ENCODE results near the gene SSR2.
"Not testable (repeated sequence)": the region's sequence is repeated elsewhere in the genome, so short reads cannot be mapped to it uniquely, and the experiment has no call there.

The SSR2 gene

DNA sequence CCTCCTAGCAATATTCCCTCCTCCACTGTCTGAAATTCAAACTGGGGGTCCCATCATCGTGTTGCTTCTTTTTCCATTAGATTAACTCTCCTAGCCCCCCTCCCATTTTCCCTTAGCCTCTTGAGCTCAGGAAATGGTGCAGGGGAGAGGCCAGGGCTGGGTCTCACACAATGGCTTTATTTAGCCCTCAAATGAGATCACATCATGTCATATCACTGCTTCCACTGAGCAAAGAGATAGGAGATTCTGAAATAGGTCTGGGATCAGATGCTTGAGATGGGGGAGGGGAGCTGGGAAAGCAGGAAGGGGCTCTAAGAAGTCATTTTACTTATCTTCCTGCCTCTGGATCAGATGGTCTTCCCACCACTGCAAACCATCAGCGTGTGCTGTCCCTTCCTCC is 24.6 kb downstream of the SSR2 start:
- no peak for DNase-seq (ENCODE audit: low read depth, low spot score)
- Histone ChIP-seq H3K36me3 (ENCODE audit: insufficient read depth, low read length) (no peaks in the 10 kb centered on the region), H3K27ac (no peak overlapping the region), H3K9me3 (ENCODE audit: low read depth, low read length) (no peaks in the 10 kb centered on the region), H3K4me3 (no peak overlapping the region), H3K9ac (ENCODE audit: insufficient read length) (no peak overlapping the region)
- TF ChIP-seq POLR2AphosphoS5 (IDR thresholded peaks at IDR 0.05; ENCODE audit: borderline replicate concordance, low read depth, low read length), result no peak
- TF ChIP-seq EZH2 (IDR thresholded peaks at IDR 0.05), result no peak
- TF ChIP-seq FOXP2 (optimal IDR thresholded peaks at IDR 0.05; ENCODE audit: control extremely low read depth, extremely low read length, insufficient read depth), result no peak

DNA sequence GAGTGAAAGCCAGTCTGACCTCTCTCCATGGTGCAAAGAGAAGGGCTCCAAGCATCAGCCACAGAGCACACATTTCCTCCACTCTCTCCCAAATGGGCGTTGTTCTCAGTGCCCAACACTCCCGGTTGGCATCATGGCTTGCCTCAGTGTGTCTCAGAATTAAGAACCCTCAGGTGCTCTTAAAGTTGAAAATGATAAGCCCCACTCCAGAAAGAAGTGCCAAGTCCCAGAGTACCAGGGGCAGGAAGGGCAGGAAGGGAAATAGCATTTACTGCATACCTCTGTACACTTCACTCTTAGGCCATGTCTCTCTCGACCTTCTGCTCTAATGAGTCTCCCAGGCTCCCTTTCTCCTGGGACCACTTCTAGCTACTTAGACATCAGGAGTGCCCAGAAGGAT is 27.2 kb downstream of the SSR2 start:
- DNase-seq (ENCODE audit: low read depth, low spot score), result no peak
- Histone ChIP-seq H3K4me3 (no peak overlapping the region), H3K9ac (ENCODE audit: insufficient read length) (no peak overlapping the region), H3K36me3 (ENCODE audit: insufficient read depth, low read length) (no peaks in the 10 kb centered on the region), H3K9me3 (ENCODE audit: low read depth, low read length) (no peaks in the 10 kb centered on the region), H3K27ac (no peak overlapping the region)
- TF ChIP-seq FOXP2 (optimal IDR thresholded peaks at IDR 0.05; ENCODE audit: control extremely low read depth, extremely low read length, insufficient read depth) (no peak), POLR2AphosphoS5 (IDR thresholded peaks at IDR 0.05; ENCODE audit: borderline replicate concordance, low read depth, low read length) (no peak), EZH2 (IDR thresholded peaks at IDR 0.05) (no peak)

DNA sequence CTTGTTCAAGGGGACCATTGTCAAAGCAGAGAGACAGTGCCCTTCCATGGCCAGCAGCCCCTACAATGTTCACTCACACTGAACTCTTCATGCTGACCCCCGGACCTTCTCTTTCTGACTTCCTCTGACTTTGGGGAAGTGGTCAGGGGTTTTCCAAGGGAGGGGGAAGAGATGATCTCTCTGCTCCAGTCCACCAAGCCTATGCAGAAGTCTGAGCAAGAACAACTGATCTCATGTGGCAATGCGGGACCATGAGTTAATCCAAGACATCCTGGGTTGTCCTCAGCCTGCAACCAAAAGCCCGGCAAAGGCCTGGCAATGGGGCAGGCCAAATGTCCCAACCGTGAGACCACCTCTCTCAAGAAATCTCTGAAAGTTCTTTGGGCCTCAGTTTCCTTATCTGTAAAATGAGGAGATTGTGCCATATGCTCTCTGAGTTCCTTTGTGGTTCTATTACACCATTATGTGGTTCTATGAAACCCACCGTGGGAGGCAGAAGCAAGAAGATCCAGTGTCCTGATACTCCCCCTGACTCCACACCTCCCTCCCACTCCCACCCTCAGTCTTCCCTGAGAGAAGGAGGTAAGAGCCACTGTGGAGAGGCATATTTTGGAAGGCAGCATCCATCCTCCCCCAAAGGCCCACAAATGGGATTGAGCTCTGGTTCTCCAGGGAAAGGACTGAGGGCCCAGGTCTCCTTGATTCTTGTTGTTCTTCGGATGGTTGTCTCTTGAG is 30.6 kb downstream of the SSR2 start:
- DNase-seq (ENCODE audit: low read depth, low spot score), result no peak
- TF ChIP-seq POLR2AphosphoS5 (IDR thresholded peaks at IDR 0.05; ENCODE audit: borderline replicate concordance, low read depth, low read length) (no peak), FOXP2 (optimal IDR thresholded peaks at IDR 0.05; ENCODE audit: control extremely low read depth, extremely low read length, insufficient read depth) (no peak), EZH2 (IDR thresholded peaks at IDR 0.05) (no peak)
- H3K36me3 ChIP-seq (ENCODE audit: insufficient read depth, low read length), result no peaks in the 10 kb centered on the region
- no peak overlapping the region for H3K4me3 ChIP-seq
- no peak overlapping the region for H3K9ac ChIP-seq (ENCODE audit: insufficient read length)
- H3K9me3 ChIP-seq (ENCODE audit: low read depth, low read length), result no peaks in the 10 kb centered on the region
- H3K27ac ChIP-seq, result no peak overlapping the region

DNA sequence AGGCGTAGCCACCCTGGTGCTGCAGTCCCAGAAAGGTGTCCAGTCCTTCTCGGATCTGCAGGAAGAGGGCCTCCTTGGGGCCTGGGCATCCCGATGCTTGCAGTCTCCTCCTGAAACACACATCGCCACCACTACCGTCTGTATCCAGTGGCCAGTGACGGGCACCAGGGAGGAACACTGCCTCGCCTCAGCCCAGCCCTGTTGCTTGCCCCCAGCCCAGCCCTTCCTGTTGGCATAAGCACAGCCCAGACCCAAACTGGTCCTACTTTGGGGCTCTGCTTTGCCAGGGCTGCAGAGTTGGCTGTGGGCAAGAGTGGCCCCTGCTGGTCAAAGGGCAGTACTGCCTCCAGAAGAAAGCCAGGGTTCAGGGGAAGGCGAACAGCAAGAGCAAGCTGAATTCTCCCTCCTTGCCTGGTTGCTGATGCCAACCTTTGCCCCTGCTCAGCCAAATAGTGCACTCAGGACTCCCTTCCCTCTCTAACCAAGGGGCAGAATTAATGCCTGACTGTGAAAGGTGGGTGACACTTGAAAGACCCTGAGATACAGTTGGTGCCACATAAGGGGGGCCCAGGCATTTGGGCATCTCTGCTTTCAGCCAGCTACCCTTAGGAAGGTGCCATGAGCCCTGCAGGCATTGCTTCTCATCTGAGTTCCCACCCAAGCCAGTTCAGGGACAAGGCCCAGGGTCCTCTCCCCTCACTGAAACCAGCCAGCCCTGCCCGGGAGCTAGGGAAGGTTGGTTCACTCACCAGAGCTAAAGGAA is 31.3 kb downstream of the SSR2 start:
- H3K9me3 ChIP-seq (ENCODE audit: low read depth, low read length), result no peaks in the 10 kb centered on the region
- H3K36me3 ChIP-seq (ENCODE audit: insufficient read depth, low read length), result no peaks in the 10 kb centered on the region
- H3K9ac ChIP-seq (ENCODE audit: insufficient read length), result no peak overlapping the region
- no peak for TF ChIP-seq FOXP2 (optimal IDR thresholded peaks at IDR 0.05; ENCODE audit: control extremely low read depth, extremely low read length, insufficient read depth)
- no peak for TF ChIP-seq EZH2 (IDR thresholded peaks at IDR 0.05)
- no peak for TF ChIP-seq POLR2AphosphoS5 (IDR thresholded peaks at IDR 0.05; ENCODE audit: borderline replicate concordance, low read depth, low read length)
- H3K4me3 ChIP-seq, result no peak overlapping the region
- H3K27ac ChIP-seq, result no peak overlapping the region
- no peak for DNase-seq (ENCODE audit: low read depth, low spot score)

DNA sequence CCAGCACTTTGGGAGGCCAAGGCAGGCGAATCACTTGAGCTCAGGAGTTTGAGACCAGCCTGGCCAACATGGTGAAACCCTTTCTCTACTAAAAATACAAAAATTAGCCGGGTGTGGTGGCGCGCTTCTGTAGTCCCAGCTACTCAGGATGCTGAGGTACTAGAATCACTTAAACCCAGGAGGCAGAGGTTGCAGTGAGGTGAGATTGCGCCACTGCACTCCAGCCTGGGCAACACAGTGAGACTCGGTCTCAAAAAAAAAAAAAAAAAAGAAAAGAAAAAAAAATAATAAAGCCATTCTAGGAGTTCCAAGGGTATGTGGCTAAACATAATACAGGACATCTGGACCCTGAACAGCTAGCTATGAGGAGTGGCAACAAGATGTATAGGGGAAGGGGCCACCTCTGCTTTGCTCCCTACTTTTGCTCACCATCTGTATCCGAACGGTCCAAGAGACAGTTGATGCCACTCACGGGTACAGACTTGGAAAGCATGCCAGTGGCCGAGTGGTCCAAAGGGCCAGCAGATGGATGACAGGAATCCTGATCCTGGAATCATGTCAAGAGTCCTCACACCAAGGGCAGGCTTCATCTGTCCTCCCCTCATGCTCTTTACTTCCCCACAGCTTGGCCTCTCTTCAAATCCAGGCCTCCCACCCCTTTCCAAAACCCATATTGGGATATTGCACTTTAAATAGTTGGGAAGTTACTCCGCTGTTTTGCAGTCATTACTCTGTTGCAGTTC is 35.7 kb downstream of the SSR2 start:
- not testable (repeated sequence) for DNase-seq (ENCODE audit: low read depth, low spot score); H3K36me3 ChIP-seq (ENCODE audit: insufficient read depth, low read length); H3K9me3 ChIP-seq (ENCODE audit: low read depth, low read length); H3K4me3 ChIP-seq; H3K9ac ChIP-seq (ENCODE audit: insufficient read length)
- H3K27ac ChIP-seq, result peak overlapping the region; percentile 39; the same call in 1 of the 2 replicates

DNA sequence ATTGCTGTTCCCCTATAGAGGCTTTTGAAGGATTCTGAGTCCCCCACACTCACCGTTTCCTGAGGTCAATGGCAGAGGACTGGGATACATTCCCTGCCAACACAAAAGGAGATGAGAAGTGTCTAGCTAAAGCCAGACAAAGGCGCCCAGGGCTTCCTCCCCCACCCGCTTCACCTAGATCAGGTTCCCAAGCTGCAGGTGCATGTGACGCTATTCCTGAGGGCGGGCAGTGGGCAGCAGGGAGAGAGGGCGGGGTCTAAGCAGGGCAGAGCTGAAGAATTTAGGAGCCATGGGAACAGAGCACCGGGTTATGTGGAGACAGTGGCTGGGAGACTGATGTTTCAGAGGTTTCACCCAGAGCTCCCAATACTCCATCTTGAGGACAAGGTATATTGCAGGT is 36.4 kb downstream of the SSR2 start:
- TF ChIP-seq FOXP2 (optimal IDR thresholded peaks at IDR 0.05; ENCODE audit: control extremely low read depth, extremely low read length, insufficient read depth), result no peak
- no peak for TF ChIP-seq EZH2 (IDR thresholded peaks at IDR 0.05)
- TF ChIP-seq POLR2AphosphoS5 (IDR thresholded peaks at IDR 0.05; ENCODE audit: borderline replicate concordance, low read depth, low read length), result no peak
- Histone ChIP-seq H3K36me3 (ENCODE audit: insufficient read depth, low read length) (peaks cover 4% of the 10 kb centered on the region; the same call in 1 of the 2 replicates), H3K27ac (peak overlapping the region; percentile 95), H3K4me3 (no peak overlapping the region), H3K9me3 (ENCODE audit: low read depth, low read length) (no peaks in the 10 kb centered on the region), H3K9ac (ENCODE audit: insufficient read length) (peak overlapping the region; percentile 70)
- no peak for DNase-seq (ENCODE audit: low read depth, low spot score)

DNA sequence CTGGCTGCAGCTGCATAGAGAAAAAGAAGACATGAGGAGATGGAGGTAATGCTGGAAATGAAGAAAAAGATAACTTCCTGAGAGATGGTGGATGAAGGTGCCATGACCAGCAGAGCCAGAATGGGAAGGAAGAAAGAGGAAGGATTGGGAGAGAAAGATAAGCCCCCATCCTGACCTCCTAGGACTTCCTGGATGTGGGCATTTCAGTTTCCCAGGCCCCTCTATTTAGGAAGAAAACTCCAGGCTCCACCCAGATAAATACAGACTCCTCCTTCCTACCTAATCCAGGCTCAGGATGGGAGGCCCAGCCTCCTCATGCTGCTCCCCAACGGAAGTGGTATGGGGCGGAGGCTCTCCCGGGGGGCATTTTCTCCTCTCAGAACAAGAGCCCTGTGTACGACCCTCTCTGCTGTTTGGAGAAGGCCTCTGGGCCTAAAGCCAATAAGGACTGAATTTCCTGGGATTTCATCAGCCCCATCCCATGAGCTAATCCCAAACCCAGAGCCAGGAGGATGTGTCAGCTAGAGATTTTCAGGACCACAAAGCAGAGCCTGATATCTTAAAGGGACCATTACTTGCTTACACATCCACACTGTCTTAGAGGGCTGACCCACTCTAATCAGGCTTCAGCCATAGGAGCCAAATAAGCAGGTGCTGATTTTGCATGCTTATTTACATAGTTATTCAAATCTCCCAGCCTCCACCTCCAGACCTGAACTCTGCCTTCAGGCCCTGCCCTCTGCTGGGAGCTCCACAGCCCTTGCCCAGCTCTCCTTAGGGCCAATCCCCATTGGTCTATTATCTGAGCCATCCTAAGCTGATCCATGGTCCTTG is 37.3 kb downstream of the SSR2 start:
- H3K36me3 ChIP-seq (ENCODE audit: insufficient read depth, low read length), result peaks cover 4% of the 10 kb centered on the region; the same call in 1 of the 2 replicates
- peak overlapping the region; percentile 81 for H3K9ac ChIP-seq (ENCODE audit: insufficient read length)
- peak overlapping the region; percentile 93 for H3K4me3 ChIP-seq
- H3K27ac ChIP-seq, result peak overlapping the region; percentile 95
- peak; percentile 44 for TF ChIP-seq FOXP2 (optimal IDR thresholded peaks at IDR 0.05; ENCODE audit: control extremely low read depth, extremely low read length, insufficient read depth)
- TF ChIP-seq POLR2AphosphoS5 (IDR thresholded peaks at IDR 0.05; ENCODE audit: borderline replicate concordance, low read depth, low read length), result no peak; the same call in 1 of the 2 replicates
- no peaks in the 10 kb centered on the region for H3K9me3 ChIP-seq (ENCODE audit: low read depth, low read length)
- DNase-seq (ENCODE audit: low read depth, low spot score), result peak; percentile 95

All from SK-N-MC (cell line).